Measurements from ENCODE around the gene HS3ST3A1.

- no peak for TF ChIP-seq SPI1 (IDR thresholded peaks at IDR 0.05; ENCODE audit: low read depth, low read length)
- TF ChIP-seq POLR2A (IDR thresholded peaks at IDR 0.05; ENCODE audit: low read depth, low read length): no peak
These were observed 24.8 kb downstream of the HS3ST3A1 start for GRCh38 chr17:13576661-13577526.

All from GM12891 (cell line).